Neutrophil (primary cell): ENCODE results near the gene OSTF1.

ENCODE experiments used
- H3K27ac ChIP-seq: fragments of 200-600 bp; sonication (generic); 2 replicates; pipeline ENCODE4 v1.5.1; 2016; ENCODE audit warnings: mild to moderate bottlenecking, moderate library complexity
- H3K27me3 ChIP-seq: fragments of 200-600 bp; sonication (generic); 2 replicates; pipeline ENCODE4 v1.6.0; 2016; ENCODE audit warnings: mild to moderate bottlenecking
- H3K36me3 ChIP-seq: fragments of 200-600 bp; sonication (generic); 2 replicates; pipeline ENCODE4 v1.5.1; 2017
- H3K4me1 ChIP-seq, 2 experiments: fragments of 200-600 bp in 1 of 2; sonication (generic) in 1 of 2; 1 replicate in 1 of 2; 2 replicates in 1 of 2; pipeline versions ENCODE4 v1.5.1 to v1.6.1; 2013 to 2016; ENCODE audit warnings: low read depth in 1 of 2, low read length in 1 of 2, mild to moderate bottlenecking in 1 of 2, moderate library complexity in 1 of 2; ENCODE audit not compliant: control insufficient read depth in 1 of 2, insufficient read depth in 1 of 2
- H3K4me3 ChIP-seq, 2 experiments: fragments of 200-600 bp in 1 of 2; sonication (generic) in 1 of 2; 1 replicate in 1 of 2; 2 replicates in 1 of 2; pipeline ENCODE4 v1.5.1; 2013 to 2016; ENCODE audit warnings: low read depth in 1 of 2, low read length in 1 of 2, mild to moderate bottlenecking in 1 of 2, moderate library complexity in 1 of 2
- H3K9me3 ChIP-seq: fragments of 200-600 bp; sonication (generic); 2 replicates; pipeline ENCODE4 v1.5.1; 2016
- CTCF ChIP-seq: fragments of 200-600 bp; sonication (generic); IDR thresholded peaks from 2 replicates; pipeline ENCODE4 v1.5.1; 2016; ENCODE audit warnings: antibody characterized with exemption

Gene OSTF1

DNA sequence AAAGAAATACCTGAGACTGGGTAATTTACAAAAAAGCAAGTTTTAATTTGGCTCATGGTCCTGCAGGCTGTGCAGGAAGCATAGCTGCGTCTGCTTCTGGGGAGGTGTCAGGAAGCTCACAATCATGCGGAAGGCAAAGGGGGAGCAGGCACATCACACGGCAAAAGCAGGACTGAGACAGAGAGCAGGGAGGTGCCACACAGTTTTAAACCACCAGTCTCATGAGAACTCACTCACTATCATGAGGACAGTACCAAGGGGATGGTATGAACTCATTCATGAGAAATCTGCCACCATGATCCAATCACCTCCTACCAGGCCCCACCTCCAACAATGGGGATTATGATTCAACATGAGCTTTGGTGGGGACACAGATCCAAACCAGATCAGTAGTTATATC is 96.2 kb downstream of the OSTF1 start:
- no peaks in the 10 kb centered on the region for H3K9me3 ChIP-seq
- peaks cover 50% of the 10 kb centered on the region for H3K36me3 ChIP-seq
- no peak overlapping the region for H3K4me3 ChIP-seq
- no peak for TF ChIP-seq CTCF
- no peaks in the 10 kb centered on the region for H3K4me1 ChIP-seq
- no peak overlapping the region for H3K27ac ChIP-seq
- H3K27me3 ChIP-seq: no peaks in the 10 kb centered on the region

GRCh38 chr9:75185585-75186170 is 97.4 kb downstream of the OSTF1 start:
- H3K4me3 ChIP-seq: no peak overlapping the region
- peak overlapping the region; percentile 9 for H3K27ac ChIP-seq
- H3K27me3 ChIP-seq: no peaks in the 10 kb centered on the region
- peak; percentile 26 for TF ChIP-seq CTCF
- H3K9me3 ChIP-seq: no peaks in the 10 kb centered on the region
- no peaks in the 10 kb centered on the region for H3K4me1 ChIP-seq
- H3K36me3 ChIP-seq: peaks cover 46% of the 10 kb centered on the region

DNA sequence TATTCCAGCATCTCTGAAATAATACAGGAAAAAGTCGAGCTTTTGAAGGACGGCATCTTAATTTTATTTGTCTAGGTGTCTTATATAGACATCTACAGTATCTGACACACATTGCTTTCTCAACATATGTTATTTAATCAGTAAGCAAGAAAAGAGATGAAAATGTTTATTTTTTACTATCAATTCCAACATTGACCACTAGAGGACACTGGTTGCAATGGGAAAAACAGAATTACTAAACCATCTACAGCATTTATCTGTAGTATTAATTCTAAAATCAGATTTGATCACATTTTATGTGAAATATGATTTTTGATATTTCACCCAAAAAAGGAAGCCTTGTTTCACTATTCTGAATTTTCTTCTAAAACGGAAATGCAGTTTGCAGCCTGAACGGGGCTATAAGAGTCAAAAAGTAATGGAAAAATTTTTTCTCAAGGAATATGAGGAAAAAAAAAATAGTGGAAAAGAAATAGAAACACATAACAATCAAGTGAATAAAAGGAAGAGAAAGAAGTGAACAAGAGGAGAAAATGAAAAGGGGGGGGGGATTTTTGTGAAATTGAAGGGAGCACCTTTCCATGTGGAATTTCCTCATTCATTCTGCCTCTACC is 98.6 kb downstream of the OSTF1 start:
- H3K4me3 ChIP-seq: no peak overlapping the region
- no peak overlapping the region for H3K27ac ChIP-seq
- peaks cover 38% of the 10 kb centered on the region for H3K36me3 ChIP-seq
- no peaks in the 10 kb centered on the region for H3K9me3 ChIP-seq
- TF ChIP-seq CTCF: peak; percentile 61
- H3K4me1 ChIP-seq: no peaks in the 10 kb centered on the region
- no peaks in the 10 kb centered on the region for H3K27me3 ChIP-seq

DNA sequence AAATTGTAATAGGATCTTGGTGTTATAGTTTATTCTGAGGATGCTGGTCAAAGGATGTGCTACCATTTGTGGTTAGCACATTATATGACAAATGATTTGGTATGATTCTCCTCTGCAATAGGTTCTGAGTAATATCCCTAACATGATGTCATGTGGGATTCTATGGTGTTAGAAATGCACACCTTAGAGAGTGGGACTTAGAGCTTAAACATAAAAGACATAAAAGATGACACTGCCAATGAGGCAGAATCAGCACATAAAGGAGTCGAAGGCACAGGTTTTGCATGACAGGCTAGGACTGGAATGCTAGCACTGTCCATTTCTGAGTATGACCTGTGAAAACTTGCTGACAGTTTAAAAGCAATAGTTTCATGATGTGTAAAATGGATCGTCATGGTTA is 100.4 kb downstream of the OSTF1 start:
- Histone ChIP-seq H3K27me3 (no peaks in the 10 kb centered on the region), H3K27ac (no peak overlapping the region), H3K4me3 (no peak overlapping the region), H3K36me3 (peaks cover 27% of the 10 kb centered on the region), H3K9me3 (no peaks in the 10 kb centered on the region), H3K4me1 (no peaks in the 10 kb centered on the region)
- no peak for TF ChIP-seq CTCF

DNA sequence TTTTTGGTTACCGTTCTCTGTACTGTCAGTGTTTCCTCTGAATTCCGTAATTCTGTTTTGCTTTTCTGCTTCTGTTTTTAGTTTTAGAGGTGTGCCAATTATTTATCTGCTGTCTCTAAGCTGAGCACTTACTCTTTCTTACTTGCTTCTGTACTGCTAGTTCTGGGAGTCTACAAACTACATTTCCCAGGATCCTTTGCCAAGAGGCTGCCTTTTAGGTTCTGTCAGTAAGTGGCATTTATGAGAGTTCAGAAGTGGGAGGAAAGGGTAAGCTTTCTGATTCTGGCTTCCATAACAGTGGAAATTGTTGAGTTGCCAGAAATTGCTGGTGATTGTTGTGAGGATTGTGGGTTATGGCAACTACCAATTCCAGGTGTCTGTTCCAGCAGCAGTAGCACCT is 102.4 kb downstream of the OSTF1 start:
- Histone ChIP-seq H3K9me3 (no peaks in the 10 kb centered on the region), H3K4me1 (no peaks in the 10 kb centered on the region), H3K27me3 (no peaks in the 10 kb centered on the region), H3K27ac (no peak overlapping the region), H3K36me3 (peaks cover 17% of the 10 kb centered on the region), H3K4me3 (no peak overlapping the region)
- TF ChIP-seq CTCF: no peak
